A673 (cell line): ENCODE measurements around the gene GMPPA. TPM values are rescaled to one million over a fixed set of nuclear protein-coding genes. Genes with fewer than 3 reads are reported as not detected.

Experiments used
- BruUV-seq: library from RNA; stranded (reverse); fragments of 400-500 nt; replicated peaks from 2 replicates; lab custom pipeline; 2021; lab: Mats Ljungman, UMichigan
- CTCF ChIA-PET: fragments of 300-600 bp; sonication (Branson Sonifier 250); formaldehyde crosslinking; loops from one replicate; lab custom pipeline; 2022; ENCODE audit warnings: antibody characterized with exemption; lab: Charles Lee
- POLR2A ChIA-PET: fragments of 300-600 bp; sonication (Branson Sonifier 250); formaldehyde crosslinking; loops from one replicate; lab custom pipeline; 2022; ENCODE audit warnings: antibody characterized with exemption; ENCODE audit not compliant: low non-redundant PET; lab: Charles Lee
- DNase-seq: peaks from one replicate; pipeline ENCODE4 v3.0.0-alpha.2; 2015; ENCODE audit warnings: low spot score
- H3K27ac ChIP-seq: fragments of 200-600 bp; sonication (generic); 2 replicates; pipeline ENCODE4 v1.5.1; 2016; ENCODE audit warnings: mixed run types, low read depth, mild to moderate bottlenecking, mixed read lengths, antibody characterized with exemption, low read length; ENCODE audit not compliant: poor library complexity, severe bottlenecking
- H3K27me3 ChIP-seq: fragments of 200-600 bp; sonication (generic); replicated peaks from 2 replicates; pipeline ENCODE4 v1.6.1; 2017; ENCODE audit warnings: mixed run types, low read depth, mild to moderate bottlenecking, mixed read lengths, antibody characterized with exemption, low read length; ENCODE audit not compliant: insufficient read depth, poor library complexity
- H3K36me3 ChIP-seq: fragments of 200-600 bp; sonication (generic); 2 replicates; pipeline ENCODE4 v1.6.1; 2016; ENCODE audit warnings: mixed run types, mild to moderate bottlenecking, mixed read lengths, antibody characterized with exemption, low read length; ENCODE audit not compliant: insufficient read depth, poor library complexity, severe bottlenecking
- H3K4me1 ChIP-seq: fragments of 200-600 bp; sonication (generic); 2 replicates; pipeline ENCODE4 v1.6.1; 2017; ENCODE audit warnings: mixed run types, mild to moderate bottlenecking, mixed read lengths, antibody characterized with exemption, low read length; ENCODE audit not compliant: insufficient read depth, poor library complexity, severe bottlenecking
- H3K4me3 ChIP-seq: fragments of 200-600 bp; sonication (generic); 2 replicates; pipeline ENCODE4 v1.5.1; 2016; ENCODE audit warnings: low read depth, mixed run types, mild to moderate bottlenecking, mixed read lengths, low read length; ENCODE audit not compliant: poor library complexity, severe bottlenecking
- H3K9me3 ChIP-seq: fragments of 200-600 bp; sonication (generic); 2 replicates; pipeline ENCODE4 v1.6.1; 2016; ENCODE audit warnings: mixed run types, low read depth, mild to moderate bottlenecking, mixed read lengths, antibody characterized with exemption, low read length; ENCODE audit not compliant: poor library complexity, severe bottlenecking
- CTCF ChIP-seq: fragments of 300-800, 200-600 bp; sonication (generic); conservative IDR thresholded peaks from 2 replicates; pipeline ENCODE4 v1.5.1; 2017; ENCODE audit warnings: low read depth, mild to moderate bottlenecking, antibody characterized with exemption, low read length, moderate library complexity, mixed read lengths
- EZH2 ChIP-seq: fragments of 200-600 bp; sonication (generic); IDR thresholded peaks from 2 replicates; pipeline ENCODE4 v1.6.1; 2017; ENCODE audit warnings: borderline replicate concordance, low read depth, mild to moderate bottlenecking, mixed read lengths, antibody characterized with exemption, low read length; ENCODE audit not compliant: poor library complexity, severe bottlenecking
- intact Hi-C: fragments of 100-400 bp; cut with micrococcal nuclease; formaldehyde crosslinking; loops from one replicate; pipeline ENCODE4 v1.10.0; 2022; ENCODE audit not compliant: unreplicated experiment
- total RNA-seq: library from RNA; stranded (reverse); gene quantifications from 2 replicates; pipeline ENCODE4 v1.2.3, GENCODE V29; 2021

Gene GMPPA
- total RNA-seq, 1 experiment from 2014 or later, result 32.1 TPM

- H3K9me3 ChIP-seq, result no peaks in the 10 kb centered on the region
- no TSS peak for BruUV-seq
- TF ChIP-seq EZH2 (no peak), CTCF (no peak)
- CTCF ChIA-PET, result interaction anchor here (0.6 to 5.1 kb wide), 7 partner anchors 8 to 463 kb away, joined by 3 to 31 read pairs (median 10); partner anchors contain the start of gene GMPPA
- no peaks in the 10 kb centered on the region for H3K36me3 ChIP-seq
- no peaks in the 10 kb centered on the region for H3K27me3 ChIP-seq
- peak; percentile 77 for DNase-seq
- POLR2A ChIA-PET, result interaction anchor here (0.5 kb wide), 1 partner anchor 187 kb away, joined by 3 read pairs; no protein-coding TSS in a partner anchor
- intact Hi-C loops, result loop anchor here (5.0 kb wide), 1 partner anchor 45 kb away; no protein-coding TSS in a partner anchor
- peak overlapping the region; percentile 40 for H3K4me3 ChIP-seq
- H3K4me1 ChIP-seq, result peaks cover 29% of the 10 kb centered on the region
- peak overlapping the region; percentile 38 for H3K27ac ChIP-seq
Observed at GRCh38 chr2:219522111-219523030, 23.7 kb downstream of the GMPPA start.

- no TSS peak for BruUV-seq
- no peaks in the 10 kb centered on the region for H3K9me3 ChIP-seq
- H3K36me3 ChIP-seq, result no peaks in the 10 kb centered on the region
- peak; percentile 34 for DNase-seq
- ChIA-PET POLR2A (interaction anchor here (0.7 kb wide), 1 partner anchor 19 kb away, joined by 4 read pairs; no protein-coding TSS in a partner anchor), CTCF (interaction anchor here (5.1 kb wide), 1 partner anchor 28 kb away, joined by 31 read pairs; a partner anchor contains a TSS)
- intact Hi-C loops, result loop anchor here (5.0 kb wide), 1 partner anchor 46 kb away; no protein-coding TSS in a partner anchor
- H3K27me3 ChIP-seq, result no peaks in the 10 kb centered on the region
- TF ChIP-seq CTCF (peak; percentile 24; the same call in 1 of the 2 replicates), EZH2 (no peak)
- H3K4me1 ChIP-seq, result peaks cover 29% of the 10 kb centered on the region
- peak overlapping the region; percentile 40 for H3K4me3 ChIP-seq
- no peak overlapping the region for H3K27ac ChIP-seq
Observed at GRCh38 chr2:219523031-219523671, 24.5 kb downstream of the GMPPA start.

- POLR2A ChIA-PET, result no interaction called here
- Histone ChIP-seq H3K36me3 (no peaks in the 10 kb centered on the region), H3K9me3 (no peaks in the 10 kb centered on the region), H3K4me1 (peaks cover 30% of the 10 kb centered on the region), H3K4me3 (no peak overlapping the region), H3K27me3 (no peaks in the 10 kb centered on the region), H3K27ac (no peak overlapping the region)
- DNase-seq, result no peak
- no TSS peak for BruUV-seq
- intact Hi-C loops, result loop anchor here (5.0 kb wide), 1 partner anchor 48 kb away; no protein-coding TSS in a partner anchor
- CTCF ChIA-PET, result interaction anchor here (5.1 kb wide), 1 partner anchor 30 kb away, joined by 31 read pairs; a partner anchor contains a TSS
- TF ChIP-seq EZH2 (no peak), CTCF (no peak)
Observed at GRCh38 chr2:219524817-219525216, 26.1 kb downstream of the GMPPA start.
